GM18499 (cell line): Measurements from ENCODE around the gene EZH1.
"Not testable (repeated sequence)": the region's sequence is repeated elsewhere in the genome, so short reads cannot be mapped to it uniquely, and the experiment has no call there.

ENCODE experiments used
- ATAC-seq: cut with Tn5 transposase; IDR thresholded peaks from one replicate; pipeline ENCODE4 v1.9.1; 2021; ENCODE audit warnings: moderate number of reproducible peaks; ENCODE audit not compliant: insufficient read depth, unreplicated experiment

Gene EZH1

DNA sequence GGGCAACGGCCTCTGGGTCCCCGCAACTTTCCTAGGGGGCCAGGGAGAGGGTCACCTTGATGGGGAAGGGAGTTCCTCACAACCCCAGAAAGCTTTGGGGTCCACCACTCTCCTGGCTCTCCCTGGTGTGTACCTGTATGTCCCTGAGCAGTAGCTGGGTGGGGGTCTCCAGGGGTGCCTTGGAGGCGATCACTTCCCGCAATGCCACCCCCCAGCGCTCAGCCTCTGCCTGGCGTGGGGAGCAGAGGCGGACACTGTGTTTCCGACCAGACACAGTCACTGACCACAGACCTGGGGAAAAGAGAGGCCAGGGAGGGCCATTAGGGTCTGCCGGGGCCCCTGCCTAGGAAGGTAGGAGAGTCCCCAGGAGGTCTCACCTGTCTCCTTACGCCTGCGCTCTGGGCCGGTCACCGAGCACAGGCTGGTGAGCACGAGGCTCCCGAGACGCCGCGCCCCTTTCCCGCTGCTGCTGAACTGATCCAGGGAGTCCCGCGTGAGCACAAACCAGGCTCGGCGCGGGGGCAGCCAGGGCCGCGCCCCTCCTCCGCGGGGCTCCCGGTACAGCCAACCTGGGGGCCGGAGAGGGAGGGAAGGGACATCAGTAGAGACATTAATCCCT, 71.5 kb downstream of the EZH1 start:
- ATAC-seq: no peak

DNA sequence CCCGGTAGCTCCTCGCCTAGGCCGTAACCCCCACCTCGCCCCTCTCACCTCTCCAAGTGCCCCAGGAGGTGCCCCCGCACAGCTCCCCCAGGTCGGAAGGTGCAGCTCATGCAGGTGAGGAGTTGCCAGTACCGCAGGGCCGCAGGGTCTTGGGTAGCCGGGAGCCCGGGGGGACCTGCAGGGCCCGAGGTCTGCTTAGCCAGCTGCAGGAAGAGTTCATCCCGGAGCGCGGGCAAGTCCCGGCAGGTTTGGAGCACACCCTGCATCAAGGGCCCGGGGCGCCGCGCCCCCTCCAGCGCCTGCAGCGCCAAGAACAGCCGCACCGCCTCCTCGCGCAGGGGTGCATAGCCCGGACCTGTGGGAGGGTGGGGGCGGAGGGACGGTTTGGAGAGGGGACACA, 72.8 kb downstream of the EZH1 start:
- ATAC-seq: no peak

DNA sequence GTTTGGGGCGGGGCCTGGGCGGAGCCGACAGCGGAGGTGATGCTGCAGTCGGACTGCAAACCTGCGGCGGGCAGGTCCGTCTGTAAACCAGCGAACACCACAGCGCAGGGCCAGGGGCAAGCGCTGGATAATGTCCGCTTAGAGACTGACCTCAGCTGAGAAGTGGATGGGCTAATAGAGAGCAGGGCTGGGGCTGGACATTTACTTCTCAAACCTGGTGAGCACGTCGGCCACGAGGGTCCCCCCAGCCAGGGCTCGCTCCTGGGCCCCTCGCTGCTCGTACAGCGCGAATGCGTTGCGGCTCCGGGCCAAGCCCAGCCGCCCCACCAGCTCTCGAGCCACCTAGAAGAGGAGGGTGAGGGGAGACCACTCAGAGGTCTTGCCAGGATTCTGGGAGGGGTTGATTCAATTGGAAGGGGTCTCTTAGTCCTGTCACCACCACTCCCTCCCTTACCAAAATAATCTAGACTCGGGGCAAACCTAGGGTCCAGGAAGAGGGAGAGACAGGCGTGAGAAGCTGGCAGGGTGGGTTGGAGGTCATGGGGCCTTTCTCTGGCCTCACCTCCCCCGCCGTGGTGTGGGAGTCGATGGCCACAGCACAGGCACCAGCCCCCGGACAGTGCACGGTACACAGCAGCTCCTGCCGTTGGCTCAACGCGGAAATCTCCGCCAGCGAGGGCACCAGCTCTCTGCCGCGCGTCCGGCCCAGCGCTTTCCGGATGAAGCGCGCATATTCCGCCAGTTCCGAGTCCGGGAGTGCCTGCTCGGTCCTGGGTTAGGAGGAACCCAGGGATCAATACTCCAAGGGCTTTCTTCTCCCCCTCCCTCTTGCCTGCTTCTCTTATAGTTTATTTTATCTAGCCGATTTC, 73.8 kb downstream of the EZH1 start:
- ATAC-seq: no peak

DNA sequence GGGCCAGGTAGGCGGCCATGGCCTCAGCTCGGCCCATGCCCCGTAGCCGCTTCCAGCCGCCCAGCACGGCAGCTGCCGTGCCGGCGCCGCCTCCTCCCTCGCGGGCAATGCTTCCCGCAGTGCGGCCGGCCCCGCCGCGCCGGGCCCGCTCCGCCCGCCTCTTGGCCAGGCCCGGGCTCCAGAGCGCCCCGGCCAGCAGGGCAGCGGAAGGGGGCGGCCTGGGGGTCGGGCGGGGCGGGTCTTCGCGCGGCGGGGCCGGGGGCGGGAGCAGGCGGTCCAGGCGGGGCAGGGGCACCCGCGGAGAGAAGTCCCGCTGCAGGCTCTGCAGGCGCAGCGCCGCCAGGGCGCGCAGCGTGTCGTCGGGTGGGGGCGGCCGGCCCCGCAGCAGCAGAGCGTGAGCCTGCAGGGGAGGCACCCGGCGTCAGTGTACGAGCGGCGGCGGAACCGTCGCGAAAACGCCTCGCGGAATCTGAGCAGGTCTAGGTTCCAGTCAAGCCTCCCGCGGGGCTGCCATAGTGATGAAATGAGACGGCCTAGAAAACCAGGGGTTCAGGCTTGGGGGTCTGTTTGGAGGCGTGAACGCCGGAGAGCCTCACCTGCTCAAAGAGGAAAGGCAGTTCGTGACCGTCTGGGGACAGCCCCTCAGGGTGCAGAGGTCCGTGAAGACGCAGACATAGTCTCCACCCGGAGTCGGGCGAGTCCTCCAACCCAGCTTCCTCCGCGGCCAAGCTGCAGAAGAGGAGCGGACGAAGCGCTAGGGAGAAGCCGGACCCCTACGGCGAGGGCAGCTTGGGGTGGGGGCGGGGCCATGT, 74.7 kb downstream of the EZH1 start:
- ATAC-seq: no peak

DNA sequence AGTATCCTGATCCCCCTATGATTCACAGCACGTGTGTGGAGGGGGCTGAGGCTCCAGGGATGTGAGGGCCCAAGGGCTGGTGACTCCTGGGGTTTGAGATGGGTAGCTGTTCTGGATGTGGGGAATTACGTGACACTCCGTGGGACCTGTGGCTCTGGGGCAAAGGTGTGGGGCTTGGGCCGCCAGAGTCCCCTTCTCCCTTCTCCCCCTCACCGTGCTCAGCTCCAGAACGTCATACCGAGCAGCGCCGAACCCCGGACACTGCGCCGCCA, 75.2 kb downstream of the EZH1 start:
- no peak for ATAC-seq

DNA sequence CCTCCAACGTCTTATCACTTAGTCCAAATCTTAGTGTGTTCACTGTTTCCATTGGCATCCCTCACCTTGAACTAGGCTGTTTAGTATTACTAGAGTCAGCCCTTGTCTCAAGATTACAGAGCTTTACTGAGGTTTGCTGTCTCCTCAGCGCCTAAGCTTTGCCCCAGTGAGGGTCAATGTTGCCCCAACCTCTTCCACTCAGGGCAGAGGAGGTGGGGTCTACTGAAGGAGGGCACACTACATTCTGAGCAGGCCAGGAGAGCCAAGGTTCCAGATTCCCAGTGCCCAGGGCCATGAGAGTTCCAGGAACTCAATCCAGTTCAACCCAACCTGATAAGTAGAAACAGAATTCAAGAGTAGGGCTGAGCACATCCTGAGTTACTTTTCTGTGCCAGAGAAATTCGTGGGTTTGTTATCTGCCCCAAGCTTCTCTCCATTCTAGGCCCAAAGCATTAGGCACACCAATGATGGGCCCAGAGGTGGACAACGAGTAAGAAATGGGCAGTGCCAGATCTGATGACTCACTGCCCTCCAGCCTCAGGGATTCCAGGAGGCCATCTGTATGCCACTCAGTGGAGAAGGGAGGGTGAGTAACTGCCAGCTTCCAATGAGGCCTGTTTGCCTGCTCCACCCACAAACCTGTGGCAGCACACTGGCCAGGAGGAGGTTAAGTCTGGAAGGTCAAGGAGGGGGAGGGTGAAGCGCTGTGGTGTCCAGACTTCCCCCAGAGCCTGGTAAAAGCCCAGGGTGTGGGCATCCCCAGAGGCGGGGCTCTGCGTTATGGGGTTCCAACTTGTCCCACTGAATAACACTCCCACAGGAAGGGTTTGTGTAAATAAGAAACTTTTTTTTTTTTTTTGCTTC, 77.5 kb downstream of the EZH1 start:
- no peak for ATAC-seq

DNA sequence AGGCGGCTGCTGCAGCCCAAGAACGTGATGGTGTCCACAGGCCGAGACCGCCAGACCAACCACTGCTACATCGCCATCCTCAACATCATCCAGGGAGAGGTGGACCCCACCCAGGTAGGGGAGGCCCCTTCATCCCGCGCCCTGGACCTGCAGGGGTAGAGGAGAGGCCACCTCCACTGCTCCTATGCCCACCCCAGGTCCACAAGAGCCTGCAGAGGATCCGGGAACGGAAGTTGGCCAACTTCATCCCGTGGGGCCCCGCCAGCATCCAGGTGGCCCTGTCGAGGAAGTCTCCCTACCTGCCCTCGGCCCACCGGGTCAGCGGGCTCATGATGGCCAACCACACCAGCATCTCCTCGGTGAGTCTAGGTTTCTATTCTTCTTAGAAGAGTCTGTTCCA, 78.7 kb downstream of the EZH1 start:
- not testable (repeated sequence) for ATAC-seq

DNA sequence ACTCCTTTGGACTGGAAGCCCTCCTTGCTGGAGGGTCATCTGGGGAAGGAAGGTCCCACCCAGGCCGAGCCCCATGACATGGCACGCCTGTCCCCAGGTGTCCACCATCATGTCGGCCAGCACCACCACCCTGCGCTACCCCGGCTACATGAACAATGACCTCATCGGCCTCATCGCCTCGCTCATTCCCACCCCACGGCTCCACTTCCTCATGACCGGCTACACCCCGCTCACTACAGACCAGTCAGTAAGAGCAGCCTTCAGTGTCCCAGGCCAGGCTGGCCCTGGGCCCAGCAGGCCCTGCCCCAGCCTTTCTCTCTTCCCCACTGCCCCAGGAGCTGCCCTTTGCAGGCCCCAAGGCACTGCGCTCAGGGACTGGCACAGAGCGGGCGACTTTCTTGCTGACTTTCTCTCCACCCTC, 79.2 kb downstream of the EZH1 start:
- ATAC-seq: no peak

DNA sequence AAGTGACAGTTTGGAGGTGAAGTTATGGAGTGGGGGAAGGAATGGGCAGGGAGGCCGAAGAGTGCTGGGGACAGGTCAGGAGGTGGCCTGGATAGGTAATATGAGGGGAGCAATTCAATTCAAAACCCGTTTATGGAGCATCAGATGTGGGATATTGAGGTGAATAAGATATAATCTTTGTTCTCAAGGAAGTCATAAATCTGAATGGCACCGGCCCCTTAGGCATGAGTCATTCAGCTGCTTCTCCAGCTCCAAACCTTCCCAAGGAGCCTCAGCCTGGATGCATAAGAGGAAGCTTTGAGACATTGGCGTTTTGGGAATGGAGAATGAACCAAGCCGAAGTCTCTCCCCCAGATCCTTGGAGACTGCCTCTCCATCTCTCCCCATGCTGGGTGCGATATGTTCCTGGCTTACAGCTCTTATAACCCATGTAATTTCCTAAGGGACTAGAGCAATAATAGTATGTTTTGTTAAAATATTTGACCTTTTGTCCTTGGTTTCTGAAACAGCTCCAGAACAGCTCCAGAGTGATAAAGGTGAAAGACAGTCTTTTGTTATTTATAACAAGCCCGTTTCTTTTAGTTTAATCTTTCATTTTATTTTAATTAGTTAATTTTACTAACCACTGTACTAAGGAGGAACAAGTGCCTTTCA, 84.0 kb downstream of the EZH1 start:
- ATAC-seq: no peak

DNA sequence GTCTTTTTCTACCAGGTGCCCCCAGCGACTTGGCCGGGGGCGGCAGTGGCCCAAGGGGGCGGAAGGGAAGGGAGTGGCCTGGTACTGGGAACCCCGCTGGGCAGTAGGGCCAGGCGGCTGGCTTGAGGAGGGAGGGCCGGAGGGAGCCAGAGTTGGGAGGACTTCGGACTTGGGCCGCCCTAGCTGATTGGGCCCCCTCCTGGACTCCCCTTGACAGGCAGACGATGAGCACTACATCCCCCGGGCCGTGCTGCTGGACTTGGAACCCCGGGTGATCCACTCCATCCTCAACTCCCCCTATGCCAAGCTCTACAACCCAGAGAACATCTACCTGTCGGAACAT, 84.9 kb downstream of the EZH1 start:
- ATAC-seq: not testable (repeated sequence)

DNA sequence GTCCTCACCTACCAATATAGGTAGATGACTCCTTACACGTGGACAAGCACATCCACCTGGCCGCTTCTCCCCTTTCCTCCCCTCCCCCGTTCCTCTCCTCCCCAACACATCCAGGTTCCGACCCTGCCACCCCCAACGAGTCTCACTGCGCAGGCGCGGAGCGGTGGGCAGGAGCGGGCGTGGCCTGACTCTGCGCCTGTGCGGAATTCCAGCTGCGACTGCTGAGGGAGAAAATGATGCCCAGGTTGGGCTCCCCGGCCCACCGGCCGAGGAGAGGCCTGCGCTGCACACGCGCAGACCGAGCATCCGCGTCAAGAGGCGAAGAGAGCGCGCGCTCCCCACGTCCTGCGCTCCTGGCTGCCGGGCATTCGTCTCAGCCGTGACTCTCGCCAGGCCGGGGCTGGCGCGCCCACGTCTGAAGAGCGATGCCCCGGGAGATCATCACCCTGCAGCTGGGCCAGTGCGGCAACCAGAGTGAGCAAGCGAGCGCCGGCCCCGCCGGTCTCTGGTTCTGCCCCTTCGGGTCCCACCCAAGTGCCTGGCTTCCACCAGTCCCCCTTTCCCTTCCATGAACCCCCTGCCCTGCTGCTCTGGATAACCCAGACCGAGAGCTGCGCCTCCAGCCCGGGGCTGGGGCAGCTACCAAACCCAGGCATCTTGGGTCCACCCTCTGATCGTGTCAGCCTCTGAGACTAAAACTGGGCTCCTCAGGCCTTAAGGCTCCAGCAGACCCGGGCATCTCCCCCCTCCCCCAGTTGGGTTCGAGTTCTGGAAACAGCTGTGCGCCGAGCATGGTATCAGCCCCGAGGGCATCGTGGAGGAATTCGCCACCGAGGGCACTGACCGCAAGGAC, 85.5 kb downstream of the EZH1 start, which contains the start of gene TUBG2:
TUBG2 (plus strand) TSS at position 206 of the 853 bp plus-strand sequence; CDS start at position 426, 220 bp downstream.
- ATAC-seq: no peak

DNA sequence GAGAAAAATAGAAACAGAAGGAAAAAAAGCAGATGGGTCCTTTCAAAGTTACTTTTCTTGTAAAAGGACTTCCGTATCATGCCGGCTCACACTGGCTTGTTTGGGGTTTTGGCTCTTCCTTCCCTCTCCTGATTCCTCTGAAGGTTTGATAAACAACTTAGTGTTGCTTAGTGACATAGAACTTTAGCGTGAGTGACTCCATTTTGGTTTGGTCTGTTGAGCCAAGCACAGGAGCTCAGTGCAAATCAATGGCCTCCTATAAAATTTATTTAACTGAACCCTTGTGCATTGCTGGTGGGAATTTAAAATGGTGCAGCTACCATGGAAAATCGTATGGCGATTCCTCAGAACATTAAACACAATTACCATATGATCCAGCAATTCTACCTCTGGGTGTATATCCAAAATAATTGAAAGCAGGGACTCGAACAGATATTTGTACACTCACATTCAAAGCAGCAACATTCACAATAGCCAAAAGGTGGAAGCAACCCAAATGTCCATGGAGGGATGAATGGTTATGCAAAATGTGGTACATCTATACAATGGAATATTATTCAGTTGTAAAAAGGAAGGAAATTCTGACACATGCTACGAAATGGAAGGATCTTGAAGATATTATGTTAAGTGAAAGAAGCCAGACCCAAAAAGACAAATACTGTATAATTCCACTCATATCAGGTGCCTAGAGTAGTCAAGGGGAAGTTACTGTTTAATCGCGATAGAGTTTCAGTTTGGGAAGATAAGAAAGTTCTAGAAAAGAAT, 86.8 kb downstream of the EZH1 start:
- no peak for ATAC-seq

DNA sequence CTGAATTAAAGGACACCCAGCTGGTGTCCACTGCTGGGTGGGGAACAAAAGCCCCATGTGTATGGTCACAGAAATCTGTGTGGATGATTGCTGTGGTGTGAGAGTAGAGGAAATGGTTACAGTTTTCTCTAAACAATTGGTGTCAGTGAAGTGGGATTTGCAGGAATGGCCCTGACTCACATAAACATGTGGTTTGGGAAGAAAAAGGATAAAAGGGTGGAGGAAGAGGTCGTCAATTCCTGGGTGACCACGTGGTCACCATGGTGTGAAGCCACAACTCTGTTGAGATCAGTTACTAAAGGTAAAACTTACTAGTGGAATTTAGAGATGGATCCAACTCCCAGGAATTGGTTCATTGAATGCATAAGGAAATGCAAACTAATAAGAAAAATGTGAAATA, 89.3 kb downstream of the EZH1 start:
- ATAC-seq: no peak

DNA sequence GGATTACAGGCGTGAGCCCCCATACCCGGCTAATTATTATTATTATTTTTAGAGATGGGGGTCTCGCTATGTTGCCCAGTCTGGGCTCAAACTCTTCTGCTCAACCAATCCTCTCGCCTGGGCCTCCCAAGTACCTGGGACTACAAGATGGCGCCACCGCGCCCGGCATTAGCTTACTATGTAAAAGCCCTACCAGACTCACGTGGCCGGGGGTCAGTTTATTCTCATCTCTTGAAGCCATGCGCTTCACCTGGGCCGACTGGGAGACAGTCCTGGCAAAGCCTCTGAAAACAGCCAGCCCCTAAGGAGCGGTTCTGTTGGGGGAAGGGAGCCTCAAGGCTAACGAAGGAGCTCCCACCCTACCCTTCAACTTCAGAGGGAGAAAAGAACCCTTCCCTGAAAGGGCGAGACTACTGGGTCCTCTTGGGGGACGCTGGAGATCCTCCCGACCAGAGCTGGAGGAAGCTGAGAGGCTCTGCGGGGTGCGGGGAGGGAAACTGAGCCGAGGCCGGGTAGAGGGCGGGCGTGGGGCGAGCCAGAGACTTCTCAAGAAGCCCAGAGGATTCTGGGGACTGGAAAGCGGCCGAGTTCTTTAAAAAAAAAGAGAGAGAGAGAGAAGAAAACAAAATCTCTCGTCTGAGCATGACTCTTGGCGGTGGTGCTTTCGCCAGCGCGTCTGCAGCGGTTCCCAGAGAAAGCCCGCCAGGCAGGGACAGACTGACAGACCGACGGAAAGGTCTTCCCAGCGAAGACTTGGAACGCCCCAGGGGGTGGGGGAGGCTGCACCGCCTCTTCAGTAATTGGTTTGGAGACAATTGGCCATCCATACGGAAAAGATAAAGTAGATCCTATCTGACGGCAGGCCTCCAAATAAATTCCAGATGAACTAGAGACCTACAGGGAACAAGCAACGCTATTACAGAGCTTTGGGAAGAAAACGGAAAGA, 91.4 kb downstream of the EZH1 start:
- ATAC-seq: no peak

DNA sequence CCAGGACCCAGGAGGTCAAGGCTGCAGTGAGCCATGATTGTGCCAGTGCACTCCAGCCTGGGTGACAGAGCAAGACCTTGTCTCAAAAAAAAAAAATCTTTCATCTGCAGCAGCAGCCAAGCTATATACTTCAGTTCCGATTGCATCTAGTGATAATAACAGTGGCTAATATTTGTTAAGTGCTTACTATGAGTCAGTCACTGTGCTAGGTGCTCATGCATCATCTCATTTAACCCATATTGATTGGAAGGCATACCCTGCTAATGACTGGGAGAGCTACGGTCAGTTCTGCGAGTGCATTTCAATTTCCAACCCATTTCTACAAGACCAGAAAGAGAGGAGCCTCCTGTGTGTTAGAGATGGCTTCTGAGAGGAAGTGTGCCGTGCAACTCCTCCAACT, 93.4 kb downstream of the EZH1 start:
- no peak for ATAC-seq
